Neural crest cell (in vitro differentiated cells): ENCODE data around the gene MBD5. TPM values are rescaled to one million over a fixed set of nuclear protein-coding genes. Genes with fewer than 3 reads are reported as not detected.

ENCODE experiments used
- DNase-seq: peaks from one replicate; pipeline ENCODE4 v3.0.0; 2021; ENCODE audit warnings: low read depth, mixed read lengths, low spot score
- H3K27ac Mint-ChIP-seq: one replicate; pipeline ENCODE4 v1.8.0; 2021; ENCODE audit warnings: mild to moderate bottlenecking, mixed read lengths; ENCODE audit not compliant: unreplicated experiment
- H3K27me3 Mint-ChIP-seq: 2 replicates; pipeline ENCODE4 v1.8.0; 2021; ENCODE audit warnings: low read depth, mild to moderate bottlenecking, mixed read lengths
- H3K36me3 Mint-ChIP-seq: 2 replicates; pipeline ENCODE4 v1.8.0; 2021; ENCODE audit warnings: low read depth, mild to moderate bottlenecking, mixed read lengths
- H3K4me1 Mint-ChIP-seq: 2 replicates; pipeline ENCODE4 v1.8.0; 2021; ENCODE audit warnings: mixed read lengths
- H3K4me3 Mint-ChIP-seq: one replicate; pipeline ENCODE4 v1.8.0; 2021; ENCODE audit warnings: mild to moderate bottlenecking, mixed read lengths
- H3K9me3 Mint-ChIP-seq: 2 replicates; pipeline ENCODE4 v1.8.0; 2021; ENCODE audit warnings: mixed read lengths
- CTCF ChIP-seq: fragments of 200-600 bp; sonication (generic); conservative IDR thresholded peaks from 2 replicates; pipeline ENCODE4 v1.5.0; 2021; ENCODE audit warnings: antibody characterized with exemption, mild to moderate bottlenecking
- total RNA-seq: library from RNA; stranded (reverse); gene quantifications from 2 replicates; pipeline ENCODE4 v1.2.1, GENCODE V29; 2021

MBD5 gene
- total RNA-seq, 1 donor from 2014 or later = 51.1 TPM

GRCh38 chr2:148555622-148556294 lies 534.9 kb downstream of the MBD5 start:
- no peak for DNase-seq
- no peak for TF ChIP-seq CTCF
- H3K4me1 Mint-ChIP-seq = peaks cover 7% of the 10 kb centered on the region
- H3K36me3 Mint-ChIP-seq = no peaks in the 10 kb centered on the region
- H3K27ac Mint-ChIP-seq = no peak overlapping the region
- H3K4me3 Mint-ChIP-seq = no peak overlapping the region
- H3K9me3 Mint-ChIP-seq = peaks cover 3% of the 10 kb centered on the region
- H3K27me3 Mint-ChIP-seq = no peaks in the 10 kb centered on the region

- no peaks in the 10 kb centered on the region for H3K36me3 Mint-ChIP-seq
- peak overlapping the region; percentile 3 for H3K27ac Mint-ChIP-seq
- peaks cover 12% of the 10 kb centered on the region for H3K4me1 Mint-ChIP-seq
- DNase-seq = no peak
- H3K4me3 Mint-ChIP-seq = no peak overlapping the region
- H3K27me3 Mint-ChIP-seq = no peaks in the 10 kb centered on the region
- TF ChIP-seq CTCF = no peak
- H3K9me3 Mint-ChIP-seq = peaks cover 6% of the 10 kb centered on the region
These were observed 537.0 kb downstream of the MBD5 start for GRCh38 chr2:148557844-148558436.

GRCh38 chr2:148560496-148560895 lies 539.6 kb downstream of the MBD5 start:
- TF ChIP-seq CTCF = no peak
- H3K4me3 Mint-ChIP-seq = no peak overlapping the region
- no peak for DNase-seq
- H3K36me3 Mint-ChIP-seq = no peaks in the 10 kb centered on the region
- peaks cover 6% of the 10 kb centered on the region for H3K9me3 Mint-ChIP-seq
- H3K4me1 Mint-ChIP-seq = peaks cover 12% of the 10 kb centered on the region
- H3K27ac Mint-ChIP-seq = no peak overlapping the region
- no peaks in the 10 kb centered on the region for H3K27me3 Mint-ChIP-seq

- Mint-ChIP-seq H3K4me1 (peaks cover 12% of the 10 kb centered on the region), H3K27ac (peak overlapping the region; percentile 91), H3K9me3 (peaks cover 6% of the 10 kb centered on the region), H3K36me3 (no peaks in the 10 kb centered on the region), H3K4me3 (no peak overlapping the region), H3K27me3 (no peaks in the 10 kb centered on the region)
- DNase-seq = no peak
- no peak for TF ChIP-seq CTCF
These were observed 540.5 kb downstream of the MBD5 start for GRCh38 chr2:148561389-148561788.

GRCh38 chr2:148565272-148565894 lies 544.5 kb downstream of the MBD5 start:
- H3K27me3 Mint-ChIP-seq = no peaks in the 10 kb centered on the region
- H3K4me1 Mint-ChIP-seq = peaks cover 5% of the 10 kb centered on the region
- no peak for TF ChIP-seq CTCF
- H3K9me3 Mint-ChIP-seq = peaks cover 3% of the 10 kb centered on the region
- no peak overlapping the region for H3K27ac Mint-ChIP-seq
- no peaks in the 10 kb centered on the region for H3K36me3 Mint-ChIP-seq
- no peak overlapping the region for H3K4me3 Mint-ChIP-seq
- no peak for DNase-seq

Other genes with a start within 250 kb of the MBD5 start
- gene ACVR2A, start 176.1 kb upstream of the MBD5 start, total RNA-seq = 25.4 and 26.8 TPM in 2 replicates
- gene ORC4, start 354 bp upstream of the MBD5 start, total RNA-seq = 63.9 and 65.1 TPM in 2 replicates